D721Med (cell line): ENCODE data around the gene PPT2.

Experiments used
- DNase-seq: peaks from one replicate; pipeline ENCODE4 v3.0.0; 2011; ENCODE audit warnings: low spot score; ENCODE audit not compliant: insufficient read length
- FAIRE-seq: peaks from 2 replicates; lab custom pipeline; 2011; peaks lifted over from hg19 to GRCh38; lab: Jason Lieb, UNC
- TF ChIP-seq, protein P1 (sequence below): IDR thresholded peaks from 2 replicates; pipeline ENCODE4 v1.5.1; 2012; ENCODE audit warnings: mild to moderate bottlenecking, control low read depth; ENCODE audit not compliant: insufficient read depth; ENCODE audit errors: missing control alignments

Gene PPT2

GRCh38 chr6:32148289-32149091 is 5.5 kb upstream of the PPT2 start:
- DNase-seq (no peak), FAIRE-seq (no peak)
- TF ChIP-seq, protein P1, sequence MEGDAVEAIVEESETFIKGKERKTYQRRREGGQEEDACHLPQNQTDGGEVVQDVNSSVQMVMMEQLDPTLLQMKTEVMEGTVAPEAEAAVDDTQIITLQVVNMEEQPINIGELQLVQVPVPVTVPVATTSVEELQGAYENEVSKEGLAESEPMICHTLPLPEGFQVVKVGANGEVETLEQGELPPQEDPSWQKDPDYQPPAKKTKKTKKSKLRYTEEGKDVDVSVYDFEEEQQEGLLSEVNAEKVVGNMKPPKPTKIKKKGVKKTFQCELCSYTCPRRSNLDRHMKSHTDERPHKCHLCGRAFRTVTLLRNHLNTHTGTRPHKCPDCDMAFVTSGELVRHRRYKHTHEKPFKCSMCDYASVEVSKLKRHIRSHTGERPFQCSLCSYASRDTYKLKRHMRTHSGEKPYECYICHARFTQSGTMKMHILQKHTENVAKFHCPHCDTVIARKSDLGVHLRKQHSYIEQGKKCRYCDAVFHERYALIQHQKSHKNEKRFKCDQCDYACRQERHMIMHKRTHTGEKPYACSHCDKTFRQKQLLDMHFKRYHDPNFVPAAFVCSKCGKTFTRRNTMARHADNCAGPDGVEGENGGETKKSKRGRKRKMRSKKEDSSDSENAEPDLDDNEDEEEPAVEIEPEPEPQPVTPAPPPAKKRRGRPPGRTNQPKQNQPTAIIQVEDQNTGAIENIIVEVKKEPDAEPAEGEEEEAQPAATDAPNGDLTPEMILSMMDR, result no peak

- FAIRE-seq, result no peak
- TF ChIP-seq, protein P1, result no peak
- DNase-seq, result no peak
These were observed 4.7 kb upstream of the PPT2 start for GRCh38 chr6:32149092-32149755.

- FAIRE-seq (no peak), DNase-seq (no peak)
- TF ChIP-seq, protein P1, result no peak
These were observed 3.7 kb upstream of the PPT2 start for GRCh38 chr6:32149932-32150870.

DNA sequence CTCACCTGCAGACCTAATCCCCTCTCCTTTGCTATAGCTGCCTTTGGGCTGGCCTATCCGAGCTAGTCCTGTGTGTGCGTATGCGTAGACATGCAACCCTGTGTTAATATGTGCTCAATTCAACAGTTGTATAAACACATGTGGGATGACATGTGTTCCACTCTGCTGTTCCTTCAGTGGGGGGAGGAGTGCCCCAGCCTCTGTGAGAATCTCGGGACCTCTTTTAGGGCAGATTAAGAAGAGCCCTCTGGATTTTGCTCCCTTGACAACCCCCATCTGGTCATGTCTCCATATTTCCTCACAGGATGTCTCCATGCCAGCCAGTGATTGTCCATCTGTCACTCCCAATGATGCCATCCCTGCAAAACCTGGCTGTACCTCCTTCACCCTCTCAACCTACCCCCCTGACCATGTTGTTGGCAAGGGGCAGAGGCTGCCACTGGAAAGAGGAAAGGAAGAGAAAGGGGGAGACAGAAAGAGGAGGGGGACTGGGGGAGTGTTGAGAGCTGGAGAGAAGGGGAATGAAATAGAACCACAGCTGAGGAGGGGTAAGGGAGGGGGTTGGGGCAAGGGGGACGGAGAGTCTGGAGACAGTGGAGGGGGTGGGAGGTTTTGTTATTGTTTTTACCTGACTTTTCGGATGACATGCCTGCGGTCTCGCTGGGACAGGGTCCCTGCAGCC is 2.6 kb upstream of the PPT2 start:
- DNase-seq, result no peak
- TF ChIP-seq, protein P1, result no peak
- FAIRE-seq, result no peak

- no peak for DNase-seq
- TF ChIP-seq, protein P1, result no peak
- no peak for FAIRE-seq
These were observed 1.8 kb upstream of the PPT2 start, which contains the start of gene PRRT1 for GRCh38 chr6:32151863-32152768. Gene PRRT1, minus strand, starts transcription at chr6:32151939. Its CDS starts 112 bp downstream, at chr6:32151827.
